Raji (cell line): ENCODE measurements around the gene RPS10.

Experiments
- POLR2A ChIP-seq: IDR thresholded peaks from 2 replicates; pipeline ENCODE4 v1.6.1; 2011; ENCODE audit warnings: low read depth, low read length, control low read depth; ENCODE audit not compliant: insufficient read depth

The RPS10 gene

DNA sequence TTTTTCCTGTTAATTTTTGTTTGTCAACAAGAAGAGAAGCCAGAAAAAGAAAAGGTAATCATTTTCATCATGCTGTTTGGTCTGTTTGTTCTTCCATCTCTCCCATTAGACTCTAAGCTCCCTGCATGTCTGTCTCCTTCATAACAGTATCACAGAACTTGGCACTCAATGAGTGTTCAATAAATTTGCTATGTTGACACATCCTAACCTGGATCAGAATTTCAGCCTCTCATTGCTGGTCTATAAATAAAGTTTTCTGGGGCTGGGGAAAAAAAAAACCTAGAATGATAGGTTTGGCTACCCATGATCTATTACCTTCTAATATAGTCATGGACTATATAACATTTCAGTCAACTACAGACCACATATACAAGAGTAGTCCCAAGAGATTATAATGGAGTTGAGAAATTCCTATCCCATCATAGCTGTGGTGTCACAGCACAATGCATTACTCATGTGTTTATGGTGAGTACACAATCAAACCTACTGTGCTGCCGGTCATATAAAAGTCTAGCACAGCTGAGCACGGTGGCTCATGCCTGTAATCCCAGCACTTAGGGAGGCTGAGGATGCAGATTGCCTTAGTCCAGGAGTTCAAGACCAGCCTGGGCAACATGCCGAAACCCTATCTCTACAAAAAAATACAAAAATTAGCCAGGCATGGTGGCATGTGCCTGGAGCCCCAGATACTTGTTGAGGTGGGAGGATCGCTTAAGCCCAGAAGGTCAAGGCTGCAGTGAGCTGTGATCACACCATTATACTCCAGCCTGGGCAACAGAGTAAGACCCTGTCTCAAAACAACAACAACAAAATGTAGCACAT lies 39.3 kb downstream of the RPS10 start:
- no peak for TF ChIP-seq POLR2A

GRCh38 chr6:34385793-34386195 lies 40.1 kb downstream of the RPS10 start:
- TF ChIP-seq POLR2A: no peak

- TF ChIP-seq POLR2A: no peak
Observed at GRCh38 chr6:34384321-34385153, 41.3 kb downstream of the RPS10 start.

- no peak for TF ChIP-seq POLR2A
Observed at GRCh38 chr6:34383656-34384320, 42.1 kb downstream of the RPS10 start.

GRCh38 chr6:34383161-34383631 lies 42.7 kb downstream of the RPS10 start:
- TF ChIP-seq POLR2A: no peak

DNA sequence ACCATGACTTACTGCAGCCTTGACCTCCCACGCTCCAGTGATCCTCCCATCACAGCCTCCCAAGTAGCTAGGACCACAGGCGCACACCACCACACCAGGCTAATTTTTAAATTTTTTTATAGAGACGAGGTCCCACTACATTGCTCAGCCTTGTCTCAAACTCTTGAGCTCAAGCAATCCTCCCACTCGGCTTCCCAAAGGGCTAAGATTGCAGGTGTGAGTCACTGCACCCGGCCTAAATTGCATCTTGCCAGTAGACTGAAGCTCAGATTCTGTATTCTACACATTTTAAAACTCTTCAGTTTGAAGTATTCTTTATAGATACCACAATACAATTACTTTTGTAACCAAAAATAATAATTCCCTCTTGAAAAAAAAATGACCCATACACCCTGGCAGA lies 44.8 kb downstream of the RPS10 start:
- no peak for TF ChIP-seq POLR2A

DNA sequence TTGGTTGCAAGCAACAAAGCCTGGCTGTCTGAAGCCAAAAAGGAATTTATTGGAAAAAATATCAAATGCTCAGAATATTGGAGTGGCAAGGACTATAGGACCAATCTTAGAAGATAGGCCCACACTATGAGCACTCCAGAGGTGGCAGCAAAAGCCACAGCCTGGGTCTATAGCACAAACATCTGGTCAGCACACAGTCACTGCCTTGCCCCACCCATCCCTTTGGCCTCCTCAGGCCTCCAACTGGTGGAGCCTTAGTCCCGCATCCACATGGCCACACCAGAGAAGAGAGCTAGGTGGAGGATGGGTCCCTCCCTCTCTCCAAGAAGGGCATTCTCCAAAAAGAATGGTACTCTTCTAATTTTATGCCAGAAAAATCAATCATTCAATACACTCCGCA lies 47.4 kb downstream of the RPS10 start:
- no peak for TF ChIP-seq POLR2A

DNA sequence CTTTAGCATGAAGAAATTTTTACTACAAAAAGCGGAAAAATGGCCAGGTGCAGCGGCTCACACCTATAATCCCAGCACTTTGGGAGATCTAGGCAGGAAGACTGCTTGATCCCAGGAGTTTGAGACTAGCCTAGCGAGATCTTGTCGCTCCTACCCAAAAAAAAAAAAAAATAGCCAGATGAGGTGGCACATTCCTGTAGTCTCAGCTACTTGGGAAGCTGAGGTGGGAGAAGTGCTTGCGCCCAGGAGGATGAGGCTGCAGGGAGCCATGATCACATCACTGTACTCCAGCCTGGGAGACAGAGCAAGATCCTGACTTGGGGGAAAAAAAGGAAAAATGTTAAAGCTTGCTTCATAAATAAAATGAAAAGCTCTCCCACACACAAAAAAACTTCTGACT lies 47.9 kb downstream of the RPS10 start:
- no peak for TF ChIP-seq POLR2A

GRCh38 chr6:34375833-34376232 lies 50.0 kb downstream of the RPS10 start:
- TF ChIP-seq POLR2A: no peak

DNA sequence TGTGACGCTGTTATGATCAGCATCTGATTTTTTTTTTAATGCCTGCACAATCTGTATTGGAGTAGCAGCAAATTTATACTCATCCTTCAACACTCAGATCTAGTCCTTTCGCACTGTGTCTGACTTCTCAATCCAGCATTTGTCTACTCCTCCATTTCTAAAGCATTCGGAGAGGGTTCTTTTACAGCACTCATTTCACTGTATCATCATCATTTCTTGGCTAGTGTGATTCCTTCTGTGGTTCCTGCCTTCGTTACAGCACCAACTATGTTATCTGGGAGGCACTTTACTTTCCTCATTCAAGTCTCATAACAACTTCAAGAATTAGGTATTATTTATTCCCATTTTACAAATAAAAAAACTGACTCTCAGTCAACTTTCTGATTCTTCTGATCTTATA lies 51.4 kb downstream of the RPS10 start:
- TF ChIP-seq POLR2A: no peak

DNA sequence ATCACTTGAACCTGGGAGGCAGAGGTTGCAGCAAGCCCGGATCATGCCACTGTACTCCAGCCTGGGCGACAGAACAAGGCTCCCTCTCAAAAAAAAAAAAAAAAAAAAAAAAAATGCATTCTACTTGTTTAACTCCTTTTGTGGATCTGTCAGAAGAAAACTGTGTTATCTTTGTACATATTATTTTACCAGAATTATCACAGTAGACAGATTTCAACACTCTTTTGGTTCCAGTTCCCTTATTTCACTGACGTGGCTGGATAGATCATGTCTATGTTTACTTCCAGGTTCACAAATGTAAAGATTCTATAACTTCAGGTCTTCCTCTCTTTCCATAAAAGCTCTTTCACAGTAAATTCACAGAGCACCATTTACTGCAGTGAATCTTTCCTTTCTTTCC lies 51.8 kb downstream of the RPS10 start:
- TF ChIP-seq POLR2A: no peak

GRCh38 chr6:34373511-34373910 lies 52.4 kb downstream of the RPS10 start:
- no peak for TF ChIP-seq POLR2A

- no peak for TF ChIP-seq POLR2A
Observed at GRCh38 chr6:34370361-34370760, 55.5 kb downstream of the RPS10 start.

GRCh38 chr6:34369385-34369784 lies 56.5 kb downstream of the RPS10 start:
- no peak for TF ChIP-seq POLR2A
